ENCODE data around the gene NOTCH1.

GRCh38 chr9:136519263-136520052, 26.4 kb downstream of the NOTCH1 start:
- TF ChIP-seq, protein P1, sequence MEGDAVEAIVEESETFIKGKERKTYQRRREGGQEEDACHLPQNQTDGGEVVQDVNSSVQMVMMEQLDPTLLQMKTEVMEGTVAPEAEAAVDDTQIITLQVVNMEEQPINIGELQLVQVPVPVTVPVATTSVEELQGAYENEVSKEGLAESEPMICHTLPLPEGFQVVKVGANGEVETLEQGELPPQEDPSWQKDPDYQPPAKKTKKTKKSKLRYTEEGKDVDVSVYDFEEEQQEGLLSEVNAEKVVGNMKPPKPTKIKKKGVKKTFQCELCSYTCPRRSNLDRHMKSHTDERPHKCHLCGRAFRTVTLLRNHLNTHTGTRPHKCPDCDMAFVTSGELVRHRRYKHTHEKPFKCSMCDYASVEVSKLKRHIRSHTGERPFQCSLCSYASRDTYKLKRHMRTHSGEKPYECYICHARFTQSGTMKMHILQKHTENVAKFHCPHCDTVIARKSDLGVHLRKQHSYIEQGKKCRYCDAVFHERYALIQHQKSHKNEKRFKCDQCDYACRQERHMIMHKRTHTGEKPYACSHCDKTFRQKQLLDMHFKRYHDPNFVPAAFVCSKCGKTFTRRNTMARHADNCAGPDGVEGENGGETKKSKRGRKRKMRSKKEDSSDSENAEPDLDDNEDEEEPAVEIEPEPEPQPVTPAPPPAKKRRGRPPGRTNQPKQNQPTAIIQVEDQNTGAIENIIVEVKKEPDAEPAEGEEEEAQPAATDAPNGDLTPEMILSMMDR (conservative IDR thresholded peaks at IDR 0.05 in 1 of 2, IDR thresholded peaks at IDR 0.05 in 1 of 2; ENCODE audit: low read depth in 1 of 2, low read length in 2 of 2) = no peak
- no peak for TF ChIP-seq EZH2 (IDR thresholded peaks at IDR 0.05; ENCODE audit: low read length, missing control alignments)
